NCI-H1092 (cell line): ENCODE data around the gene GAS2.

ENCODE experiments used
- DNase-seq: peaks from one replicate; lab custom pipeline; 2025; lab: John Stamatoyannopoulos, UW

The GAS2 gene

DNA sequence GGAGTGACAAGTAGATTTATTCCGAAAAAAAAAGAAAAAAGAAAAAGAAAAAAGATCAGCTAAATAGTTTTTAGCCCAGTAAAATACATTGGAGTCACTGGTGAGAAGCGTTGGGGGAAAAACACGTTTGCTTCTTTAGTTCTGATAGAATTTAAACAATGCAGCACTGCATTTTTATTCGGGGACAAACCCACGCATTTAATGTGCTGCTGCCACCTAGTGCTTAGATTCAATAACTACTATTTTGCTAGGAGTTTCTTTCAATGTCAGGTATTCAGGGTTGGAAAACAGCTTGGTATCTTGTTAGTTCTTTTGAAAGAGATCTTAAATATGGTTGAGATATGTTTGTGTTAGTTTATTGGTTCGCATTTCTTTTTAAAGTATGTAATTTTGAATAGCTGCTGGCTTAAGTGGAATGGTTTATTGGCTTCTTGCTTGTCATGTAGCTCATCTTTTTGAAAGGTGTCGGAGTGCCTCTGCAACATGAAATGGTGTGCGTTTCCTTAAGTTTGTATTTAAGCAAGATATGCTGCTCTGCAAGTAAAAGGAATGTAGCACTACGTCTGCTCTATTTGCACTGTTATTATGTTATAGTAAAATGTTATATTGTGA is 121.2 kb downstream of the GAS2 start:
- peak; percentile 47 for DNase-seq

DNA sequence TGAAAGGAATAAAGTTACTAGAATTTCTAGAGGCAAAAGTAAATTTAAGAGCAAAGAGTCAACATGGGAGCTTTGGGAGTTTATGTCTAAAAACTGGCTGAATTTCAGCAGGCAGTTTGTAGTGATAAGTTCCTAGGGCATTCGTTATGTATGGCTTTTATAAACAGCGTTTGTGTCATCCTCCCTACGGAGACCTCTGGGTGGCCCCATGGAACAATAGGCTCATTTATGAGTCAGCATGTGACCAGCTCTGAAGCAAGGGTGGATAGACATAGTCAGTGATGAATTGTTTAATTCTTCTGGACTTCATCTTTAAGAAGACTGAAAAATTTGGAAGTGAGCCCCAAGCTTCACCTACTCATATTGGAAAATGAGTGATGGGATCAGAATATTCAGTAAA is 126.1 kb downstream of the GAS2 start:
- no peak for DNase-seq

DNA sequence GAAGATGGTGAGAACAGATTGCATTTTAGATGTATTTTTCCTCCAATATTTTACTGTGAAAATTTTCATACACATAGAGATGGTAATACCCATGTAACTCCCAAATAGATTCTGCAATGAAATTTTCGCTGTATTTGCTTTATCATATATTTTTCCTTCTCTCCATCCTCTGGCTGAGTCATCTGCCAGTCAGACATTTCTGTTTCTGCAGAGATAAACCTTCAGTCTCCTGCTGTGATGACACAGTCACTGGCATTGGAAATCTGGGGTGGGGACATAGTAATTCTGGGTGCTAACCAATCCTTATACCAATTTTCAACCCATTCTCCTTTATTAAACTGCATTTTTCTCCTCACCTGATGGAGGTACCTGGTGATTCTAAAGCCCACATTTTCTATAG is 129.5 kb downstream of the GAS2 start:
- DNase-seq = no peak

DNA sequence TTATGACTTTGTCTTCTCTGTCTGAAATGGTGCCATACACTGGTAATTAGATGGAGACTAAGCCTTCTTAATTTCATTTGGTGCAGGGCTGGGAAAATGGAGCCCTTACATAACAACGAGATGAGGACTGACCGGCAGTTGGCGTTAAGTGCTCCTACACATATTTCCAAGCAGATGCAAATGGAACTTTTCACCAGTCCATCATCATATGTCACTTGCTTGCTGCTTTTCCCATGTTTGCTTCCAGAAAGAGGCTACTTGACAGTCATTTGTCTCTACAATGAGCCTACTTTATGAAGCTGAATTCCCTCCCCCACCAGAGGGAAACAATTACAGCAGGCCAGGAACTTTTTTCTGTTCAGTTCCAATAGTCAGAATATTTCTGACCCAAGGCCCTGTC is 130.6 kb downstream of the GAS2 start:
- no peak for DNase-seq

DNA sequence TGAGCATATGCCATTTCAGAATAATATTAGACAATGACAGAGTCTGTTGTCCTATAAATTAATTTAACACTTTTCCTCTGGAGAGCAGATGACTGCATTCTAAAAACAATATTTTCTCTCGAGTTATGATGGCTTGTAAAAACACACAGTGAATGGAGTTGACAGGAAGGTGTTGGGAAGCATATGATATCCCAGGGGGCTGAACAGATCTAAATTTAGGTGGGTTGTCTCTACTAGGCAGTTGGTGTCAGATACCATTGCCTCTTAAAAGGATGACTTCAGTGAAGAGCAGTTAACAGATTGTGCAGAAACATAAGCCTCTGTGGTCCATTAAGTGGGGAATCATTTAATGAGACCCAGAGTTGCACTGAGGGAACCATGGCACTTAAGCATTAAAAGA is 132.5 kb downstream of the GAS2 start:
- DNase-seq = no peak

DNA sequence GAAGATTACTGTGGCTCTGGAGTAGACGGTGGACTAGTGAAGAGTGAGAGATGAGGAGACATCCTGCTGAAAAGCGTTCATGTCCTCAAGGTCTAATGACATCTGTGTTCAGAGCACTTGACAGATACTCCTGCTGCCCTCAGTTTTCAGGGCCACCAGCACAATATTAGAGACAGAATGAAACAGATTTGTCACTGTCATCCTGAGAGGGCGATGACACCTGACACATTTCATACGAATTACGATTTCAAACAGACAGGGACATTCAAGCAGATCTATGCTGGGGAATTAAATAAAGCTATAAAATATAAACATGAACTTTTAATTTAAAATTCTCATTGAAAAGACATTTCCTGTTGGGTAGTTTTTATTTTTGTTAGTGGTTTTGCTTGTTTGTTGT is 134.1 kb downstream of the GAS2 start:
- no peak for DNase-seq

DNA sequence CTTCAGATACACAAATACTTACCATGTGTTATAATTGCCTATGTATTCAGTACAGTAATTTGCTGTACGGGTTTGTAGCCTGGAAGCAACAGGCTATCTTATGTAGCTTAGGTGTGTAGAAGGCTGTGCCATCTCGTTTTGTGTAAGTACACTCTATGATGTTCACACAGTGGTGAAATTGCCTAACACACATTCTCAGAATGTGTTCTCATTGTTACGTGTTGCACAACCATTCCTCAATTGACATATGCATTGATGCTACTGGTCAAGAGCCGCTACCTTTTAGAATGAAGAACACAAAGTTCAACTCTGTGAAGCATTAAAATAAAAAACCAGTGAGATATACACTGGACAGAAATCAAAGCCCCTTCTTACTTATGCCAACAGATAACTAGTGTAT is 136.4 kb downstream of the GAS2 start:
- DNase-seq = no peak

DNA sequence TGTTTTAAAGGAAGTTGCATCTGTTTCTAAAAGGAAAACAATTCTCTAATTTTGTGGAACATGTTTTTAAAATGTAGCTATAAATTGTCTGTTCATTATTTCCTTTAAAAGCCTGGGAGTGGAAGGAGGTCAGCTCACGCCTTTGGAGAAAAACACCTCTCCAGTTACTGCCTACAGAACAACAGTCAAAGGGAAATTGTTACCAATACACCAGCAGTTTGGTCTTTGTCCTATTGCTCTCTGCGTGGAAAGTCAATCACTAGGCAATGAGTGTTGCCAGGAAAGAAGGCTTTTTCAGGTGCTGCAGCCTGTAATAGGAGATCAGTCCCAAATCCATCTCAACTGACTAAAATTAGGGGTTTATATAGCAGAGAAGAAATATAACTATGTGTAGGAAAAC is 141.0 kb downstream of the GAS2 start:
- DNase-seq = no peak

DNA sequence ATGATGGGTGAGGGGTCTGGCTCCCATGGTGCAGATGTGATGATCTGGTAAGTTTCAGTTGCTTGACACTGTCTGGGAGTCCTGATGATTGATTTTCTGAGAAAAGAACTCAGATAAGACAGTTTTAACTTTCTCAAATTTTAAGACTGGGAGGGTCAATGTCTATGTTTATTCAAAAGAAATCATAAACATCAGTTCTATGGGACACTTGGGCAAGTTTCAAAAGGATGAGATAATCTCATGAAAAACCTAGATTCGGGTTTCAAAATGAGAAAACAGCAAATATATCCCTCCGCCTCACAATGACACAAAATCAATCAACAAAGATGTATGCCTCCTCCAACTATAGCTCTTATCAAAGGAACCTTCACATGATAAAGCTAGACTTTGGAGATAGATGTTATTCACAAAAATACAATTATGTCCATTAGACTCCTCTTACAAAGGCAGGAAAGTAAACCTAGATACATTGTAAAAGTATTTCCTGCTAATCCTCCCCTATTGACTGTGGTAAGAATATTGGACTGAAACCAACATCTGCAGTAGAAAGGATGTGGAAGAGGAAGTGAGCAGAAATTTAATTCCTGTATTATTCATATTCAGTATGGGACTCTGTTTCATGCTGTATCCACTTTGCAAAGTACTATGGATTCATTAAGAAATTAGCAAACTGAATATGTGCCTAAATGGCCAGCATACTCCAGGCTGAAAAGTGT is 141.6 kb downstream of the GAS2 start:
- no peak for DNase-seq

DNA sequence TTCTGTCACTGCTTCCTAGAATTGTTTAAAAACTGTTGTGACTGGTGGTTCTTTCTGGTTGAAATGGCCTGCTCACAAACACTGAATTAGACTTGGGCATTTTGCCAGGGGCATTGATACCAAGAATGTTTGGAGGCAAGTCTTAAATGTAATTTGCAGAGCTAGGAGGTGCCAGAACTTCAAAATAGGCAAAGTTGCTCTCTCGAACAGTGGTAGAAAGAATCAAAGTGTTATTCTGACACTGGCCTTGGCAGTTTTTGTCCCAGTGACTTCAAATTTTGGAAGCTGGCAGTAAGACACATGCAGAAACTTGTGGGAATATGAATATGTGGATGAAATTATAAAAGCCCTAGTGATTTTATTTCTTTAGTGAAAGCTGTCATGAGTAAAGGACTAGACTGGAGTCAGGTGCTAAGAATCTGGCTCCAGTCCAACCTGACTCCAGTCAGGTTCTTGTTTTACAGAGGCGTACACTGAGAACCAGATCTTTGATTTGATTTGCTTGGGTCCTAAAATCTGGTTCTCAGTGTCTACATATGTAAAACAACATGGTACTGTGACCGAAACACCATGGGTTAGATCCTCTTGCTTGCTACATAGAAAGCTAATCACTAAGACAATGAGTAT is 142.3 kb downstream of the GAS2 start:
- DNase-seq = no peak

DNA sequence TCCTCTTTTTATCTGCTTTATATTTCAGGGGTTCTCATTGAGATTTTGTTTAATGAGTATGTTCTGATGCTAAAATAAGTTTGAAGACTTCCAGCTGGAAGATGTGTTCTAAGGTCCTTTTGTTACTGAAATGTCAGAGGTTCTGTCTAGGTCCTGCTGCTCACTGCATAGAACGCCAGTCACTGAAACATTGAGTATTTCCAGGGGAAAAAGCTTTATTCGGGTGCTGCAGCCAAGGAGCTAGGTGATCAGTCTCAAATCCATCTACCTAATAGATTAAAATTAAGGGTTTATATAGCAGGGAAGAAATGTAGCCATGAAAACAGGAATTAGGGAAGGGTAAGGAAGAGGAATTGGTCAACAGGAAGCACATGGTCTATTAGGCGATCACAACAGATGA is 143.5 kb downstream of the GAS2 start:
- DNase-seq = no peak

DNA sequence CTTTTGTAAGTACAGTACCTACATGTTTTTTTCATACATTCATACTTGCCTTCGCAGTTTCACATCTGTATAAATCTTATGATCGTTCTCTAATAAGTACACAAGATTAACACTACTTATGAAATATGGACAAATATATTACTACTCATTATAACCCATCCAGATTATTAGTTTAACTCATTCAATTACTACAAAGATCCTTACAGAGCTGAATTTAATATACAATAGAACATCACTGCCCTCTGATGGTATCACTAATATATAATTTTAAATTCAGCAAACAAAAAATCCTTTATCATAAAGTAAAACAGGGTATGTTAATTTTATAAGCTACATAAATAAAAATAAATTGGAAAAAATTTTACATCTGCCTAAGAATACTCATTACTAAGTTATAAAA is 155.8 kb downstream of the GAS2 start:
- no peak for DNase-seq

DNA sequence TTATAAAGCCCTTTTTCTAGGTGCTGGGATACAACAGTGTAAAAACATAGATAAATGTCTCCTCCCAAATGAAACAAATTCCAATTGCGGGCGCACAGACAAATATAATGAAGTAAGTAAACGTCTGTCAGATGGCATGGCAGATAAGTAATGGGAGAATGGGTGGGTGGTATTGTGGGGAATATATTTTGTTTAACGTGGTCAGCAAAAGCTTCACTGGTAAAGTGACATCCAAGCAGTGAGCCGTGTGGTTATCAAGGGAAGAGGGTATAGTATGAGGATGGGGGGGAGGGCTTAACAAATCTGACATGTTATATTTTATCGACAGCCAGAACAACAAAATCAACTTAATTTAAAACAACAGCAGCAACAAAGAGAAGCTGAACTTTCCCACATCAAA is 162.0 kb downstream of the GAS2 start:
- DNase-seq = no peak

DNA sequence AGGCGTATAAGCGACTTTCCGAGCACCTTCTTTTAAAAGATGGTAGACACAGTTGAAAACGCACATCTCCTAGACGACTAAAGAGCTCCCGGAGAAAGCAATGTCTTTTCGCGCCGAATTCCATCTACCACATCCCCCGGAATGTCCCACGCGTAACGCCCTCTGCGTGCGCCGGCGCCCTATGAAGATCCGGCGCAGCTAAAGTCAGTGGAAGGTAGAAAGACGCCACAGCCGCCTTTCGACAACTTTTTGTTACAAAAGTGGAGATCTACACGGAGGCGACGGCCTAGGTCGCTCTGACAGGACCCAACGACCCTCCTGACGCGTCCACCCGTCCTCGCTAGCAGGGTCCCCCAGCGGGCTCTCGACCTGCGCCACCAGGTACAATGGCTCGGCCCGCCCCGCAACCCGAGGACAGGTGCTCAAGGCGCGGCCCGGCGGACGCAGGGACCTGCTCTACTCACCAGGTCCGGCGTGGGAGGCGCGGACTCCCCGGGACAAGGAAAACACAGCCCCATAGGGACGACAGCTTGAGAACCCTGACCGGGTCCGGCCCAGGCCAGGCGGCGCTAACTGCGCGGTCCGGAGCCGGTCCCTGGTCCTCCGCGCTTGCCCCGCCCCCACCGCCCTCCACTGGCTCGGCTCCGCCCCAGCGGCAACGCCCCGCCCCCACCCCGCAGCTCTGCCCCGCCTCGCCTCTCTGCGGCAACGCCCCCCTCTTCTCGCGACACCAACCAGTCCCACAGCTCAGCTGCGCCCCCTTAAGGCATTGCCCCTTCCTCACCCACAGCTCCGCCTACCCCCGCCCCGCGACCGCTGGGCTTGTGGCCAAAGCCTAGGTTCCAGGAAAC is 163.0 kb downstream of the GAS2 start, which contains the start of gene SVIP:
TSS of gene SVIP (minus strand) at position 571 of the 851 bp plus-strand sequence. CDS start at position 518, 53 bp downstream.
- peak; percentile 97 for DNase-seq

DNA sequence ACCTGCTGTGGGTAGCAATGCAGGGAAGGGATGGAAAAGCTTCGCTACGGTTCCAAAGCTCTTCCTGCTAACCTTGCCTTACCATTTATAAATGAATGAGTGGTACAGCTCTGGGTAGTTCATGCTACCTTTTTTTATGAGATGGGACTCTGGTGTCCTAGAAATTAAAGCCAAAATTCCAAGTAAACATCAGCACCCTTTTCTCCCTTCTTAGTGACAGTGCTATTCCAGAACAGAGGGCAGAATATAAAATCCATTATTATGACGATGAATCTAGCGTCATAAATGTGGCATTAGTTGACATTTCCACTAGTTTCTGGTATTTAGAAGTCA is 163.6 kb downstream of the GAS2 start:
- DNase-seq = no peak

DNA sequence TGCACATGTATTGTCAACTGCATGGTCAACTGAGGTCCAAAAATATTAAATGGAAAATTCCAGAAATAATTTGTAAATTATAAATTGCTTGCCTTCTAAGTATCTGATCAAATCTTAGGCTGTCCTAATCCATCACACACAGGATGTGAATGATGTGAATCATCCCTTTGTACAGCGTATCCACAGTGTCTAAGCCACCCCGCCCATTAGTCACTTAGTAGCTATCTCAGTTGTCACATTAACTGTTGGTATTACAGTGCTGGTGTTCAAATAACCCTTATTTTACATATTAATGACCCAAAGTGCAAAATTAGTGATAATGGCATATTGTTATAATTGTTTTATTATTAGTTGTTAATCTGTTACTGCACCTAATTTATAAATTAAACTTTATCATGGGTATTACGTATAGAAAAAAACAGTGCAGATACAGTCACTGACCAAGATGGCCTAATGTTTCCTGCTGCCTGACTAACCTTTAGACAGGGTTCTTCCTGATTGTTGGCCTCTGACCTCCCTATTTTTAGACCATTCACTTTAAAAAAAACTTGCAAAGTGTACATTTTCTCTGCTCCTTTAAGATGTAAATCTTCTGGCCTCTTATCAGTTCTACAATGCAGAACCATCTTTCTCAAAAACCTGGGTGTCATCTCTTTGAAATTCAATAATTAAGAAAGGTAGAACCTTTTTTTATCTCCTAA is 166.1 kb downstream of the GAS2 start:
- DNase-seq = no peak

DNA sequence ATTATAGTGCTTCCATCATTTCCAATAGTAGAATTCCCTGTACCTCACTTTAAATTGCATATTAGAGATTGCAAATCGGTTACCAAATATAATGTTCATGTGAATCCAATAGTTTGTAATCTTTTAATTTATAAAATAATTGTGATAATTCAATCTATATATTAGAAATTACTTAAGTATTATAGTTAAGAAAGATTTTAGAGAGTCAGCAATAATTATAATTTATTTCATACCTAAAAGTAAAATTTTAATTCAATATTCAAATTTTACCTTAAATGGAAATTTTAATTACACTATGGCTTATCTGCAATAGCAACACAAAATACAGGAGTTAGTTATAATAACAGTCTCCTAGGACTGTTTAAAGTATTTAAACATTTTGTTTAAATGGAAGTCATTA is 180.3 kb downstream of the GAS2 start:
- no peak for DNase-seq

DNA sequence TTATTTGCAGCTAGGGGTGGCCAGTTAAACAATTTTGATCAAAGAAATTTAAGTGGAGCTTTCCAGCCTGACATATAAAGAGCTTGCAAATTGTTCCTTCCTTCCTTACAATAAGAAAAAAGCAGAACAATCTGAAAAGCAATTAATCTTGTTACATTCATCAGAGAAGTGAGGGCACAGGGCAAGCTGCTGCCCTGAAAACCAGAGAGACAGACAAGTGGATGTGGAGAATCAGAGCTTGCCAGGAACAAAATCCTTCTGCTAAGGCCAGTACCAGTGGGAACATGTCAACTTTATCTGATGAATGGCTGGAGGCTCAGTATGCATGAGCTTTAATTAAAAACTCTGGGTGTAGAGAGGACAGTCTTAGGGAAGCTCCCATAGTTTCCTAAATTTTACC is 185.1 kb downstream of the GAS2 start:
- no peak for DNase-seq

DNA sequence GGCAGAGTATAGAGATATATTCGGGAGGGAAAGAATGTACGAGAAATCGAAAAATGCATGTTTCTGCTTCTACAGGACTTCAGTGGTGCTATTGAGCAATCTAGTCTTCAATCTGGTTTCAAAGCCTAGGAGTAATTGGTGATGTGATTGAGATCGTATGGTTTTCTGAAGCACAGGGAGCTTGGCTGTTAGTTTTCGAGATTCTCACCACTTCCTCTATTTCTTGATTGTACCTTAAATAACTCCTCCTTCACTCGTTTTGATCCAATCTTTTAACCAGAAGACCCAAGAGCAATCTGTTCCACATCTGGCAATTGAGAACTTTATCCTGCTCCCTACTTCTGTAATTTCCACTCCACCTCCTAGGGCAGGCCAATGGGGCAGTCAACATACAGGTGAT is 193.3 kb downstream of the GAS2 start:
- DNase-seq = no peak

DNA sequence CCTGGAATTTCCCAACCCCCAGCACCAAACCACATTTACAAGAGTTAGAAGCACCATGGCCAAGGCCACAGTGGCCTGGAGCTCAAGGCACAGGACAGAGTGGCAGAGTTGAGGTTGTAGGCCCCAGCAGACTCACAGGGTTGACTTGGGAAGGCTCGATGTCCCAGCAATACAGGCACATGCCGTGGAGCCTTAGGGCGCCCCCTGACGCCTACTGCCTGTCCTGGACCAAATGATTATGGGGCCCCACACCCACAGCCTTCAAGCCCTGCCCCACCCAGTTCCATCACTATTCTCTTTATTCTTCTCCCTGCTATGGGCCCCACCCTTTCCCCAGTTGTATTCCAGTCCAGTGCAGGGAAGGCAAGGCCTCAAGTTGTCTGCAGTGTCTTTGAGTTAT is 193.8 kb downstream of the GAS2 start, which contains the start of gene CCDC179:
TSS of gene CCDC179 (minus strand) at position 234 of the 400 bp plus-strand sequence. CDS start at position 181, 53 bp downstream.
- DNase-seq = no peak
